DND-41 (cell line): ENCODE results near the gene GM2A.
A peak's percentile ranks its signal among the peaks of the same experiment; 100 is the strongest.
"Not testable (repeated sequence)": the region's sequence is repeated elsewhere in the genome, so short reads cannot be mapped to it uniquely, and the experiment has no call there.

Experiments
- ATAC-seq: fragments of 200-7000 bp; cut with Tn5 transposase; 3 replicates; pipeline ENCODE4 v1.9.1; 2021; ENCODE audit warnings: low read depth; ENCODE audit not compliant: insufficient read depth
- DNase-seq: peaks from one replicate; pipeline ENCODE4 v3.0.0-alpha.2; 2020
- H2AFZ ChIP-seq: 2 replicates; pipeline ENCODE4 v1.6.0; 2012; ENCODE audit warnings: low read depth, low read length
- H3K27ac ChIP-seq: 2 replicates; pipeline ENCODE4 v1.5.1; 2012; ENCODE audit warnings: low read length, inconsistent platforms
- H3K27me3 ChIP-seq: fragments of 200-600 bp; sonication (generic); 2 replicates; pipeline ENCODE4 v1.6.0; 2012; ENCODE audit warnings: low read length, mild to moderate bottlenecking, inconsistent platforms; ENCODE audit not compliant: insufficient read depth, poor library complexity
- H3K36me3 ChIP-seq: 2 replicates; pipeline ENCODE4 v1.5.1; 2012; ENCODE audit warnings: low read length, inconsistent platforms; ENCODE audit not compliant: insufficient read depth
- H3K4me1 ChIP-seq: 2 replicates; pipeline ENCODE4 v1.5.1; 2012; ENCODE audit warnings: mild to moderate bottlenecking, low read length; ENCODE audit not compliant: insufficient read depth
- H3K4me2 ChIP-seq: 2 replicates; pipeline ENCODE4 v1.6.0; 2012; ENCODE audit warnings: mild to moderate bottlenecking, moderate library complexity, low read length, inconsistent platforms; ENCODE audit not compliant: insufficient read depth
- H3K4me3 ChIP-seq, 2 experiments: fragments of 200-600 bp in 1 of 2; shearing (Covaris generic) in 1 of 2; 2 replicates each; pipeline ENCODE4 v1.5.1; 2012 to 2016; ENCODE audit warnings: inconsistent platforms in 2 of 2, low read length in 2 of 2, mild to moderate bottlenecking in 2 of 2, low read depth in 1 of 2, moderate library complexity in 1 of 2
- H3K79me2 ChIP-seq: 2 replicates; pipeline ENCODE4 v1.6.0; 2012; ENCODE audit warnings: low read length, inconsistent platforms; ENCODE audit not compliant: insufficient read depth
- H3K9ac ChIP-seq: 2 replicates; pipeline ENCODE4 v1.6.0; 2012; ENCODE audit warnings: low read depth, mild to moderate bottlenecking, inconsistent platforms, low read length, moderate library complexity
- H3K9me3 ChIP-seq: 2 replicates; pipeline ENCODE4 v1.5.1; 2012; ENCODE audit warnings: low read length, moderate library complexity, mild to moderate bottlenecking, inconsistent platforms; ENCODE audit not compliant: insufficient read depth, severe bottlenecking
- H4K20me1 ChIP-seq: 2 replicates; pipeline ENCODE4 v1.6.0; 2012; ENCODE audit warnings: low read length; ENCODE audit not compliant: insufficient read depth
- EZH2 ChIP-seq: IDR thresholded peaks from 3 replicates; pipeline ENCODE4 v1.6.1; 2012; ENCODE audit warnings: borderline replicate concordance, low read depth, mild to moderate bottlenecking, moderate library complexity, low read length, inconsistent platforms; ENCODE audit not compliant: severe bottlenecking
- TF ChIP-seq, protein P1 (sequence below): IDR thresholded peaks from 2 replicates; pipeline ENCODE4 v1.5.1; 2012; ENCODE audit warnings: borderline replicate concordance, low read length, moderate library complexity, mild to moderate bottlenecking; ENCODE audit not compliant: poor library complexity, severe bottlenecking; ENCODE audit errors: extremely low read depth

The GM2A gene

DNA sequence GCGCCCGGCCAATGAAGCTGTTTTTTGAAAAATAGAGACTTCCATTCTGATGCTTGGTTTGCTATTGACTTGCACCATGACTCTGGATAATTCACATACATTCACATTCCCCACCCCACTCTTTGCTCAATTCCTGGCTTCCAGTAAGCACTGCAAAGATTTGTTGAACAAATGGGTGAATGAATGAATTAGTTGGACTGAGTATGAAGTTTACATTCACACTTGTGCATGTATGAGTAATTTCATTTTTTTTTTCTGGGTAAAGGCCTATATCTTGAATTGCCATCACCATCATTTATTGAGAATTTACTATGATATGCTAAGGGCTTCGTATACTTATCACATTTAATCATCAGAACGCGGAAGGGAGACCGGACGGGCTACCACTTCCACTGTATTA, 15.3 kb upstream of the GM2A start:
- Histone ChIP-seq H3K4me2 (no peak overlapping the region), H4K20me1 (peaks cover 77% of the 10 kb centered on the region), H3K9ac (no peak overlapping the region), H3K4me1 (peaks cover 17% of the 10 kb centered on the region; the same call in 1 of the 2 replicates), H3K27ac (0 out of 2 replicates have a peak overlapping the region, but pooled peaks have one; percentile 3), H3K79me2 (peaks cover 100% of the 10 kb centered on the region), H2AFZ (no peak overlapping the region), H3K4me3 (no peak overlapping the region), H3K27me3 (no peaks in the 10 kb centered on the region), H3K9me3 (no peaks in the 10 kb centered on the region), H3K36me3 (peaks cover 99% of the 10 kb centered on the region)
- DNase-seq (no peak), ATAC-seq (no peak)
- TF ChIP-seq EZH2: no peak
- TF ChIP-seq, protein P1, sequence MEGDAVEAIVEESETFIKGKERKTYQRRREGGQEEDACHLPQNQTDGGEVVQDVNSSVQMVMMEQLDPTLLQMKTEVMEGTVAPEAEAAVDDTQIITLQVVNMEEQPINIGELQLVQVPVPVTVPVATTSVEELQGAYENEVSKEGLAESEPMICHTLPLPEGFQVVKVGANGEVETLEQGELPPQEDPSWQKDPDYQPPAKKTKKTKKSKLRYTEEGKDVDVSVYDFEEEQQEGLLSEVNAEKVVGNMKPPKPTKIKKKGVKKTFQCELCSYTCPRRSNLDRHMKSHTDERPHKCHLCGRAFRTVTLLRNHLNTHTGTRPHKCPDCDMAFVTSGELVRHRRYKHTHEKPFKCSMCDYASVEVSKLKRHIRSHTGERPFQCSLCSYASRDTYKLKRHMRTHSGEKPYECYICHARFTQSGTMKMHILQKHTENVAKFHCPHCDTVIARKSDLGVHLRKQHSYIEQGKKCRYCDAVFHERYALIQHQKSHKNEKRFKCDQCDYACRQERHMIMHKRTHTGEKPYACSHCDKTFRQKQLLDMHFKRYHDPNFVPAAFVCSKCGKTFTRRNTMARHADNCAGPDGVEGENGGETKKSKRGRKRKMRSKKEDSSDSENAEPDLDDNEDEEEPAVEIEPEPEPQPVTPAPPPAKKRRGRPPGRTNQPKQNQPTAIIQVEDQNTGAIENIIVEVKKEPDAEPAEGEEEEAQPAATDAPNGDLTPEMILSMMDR: no peak

DNA sequence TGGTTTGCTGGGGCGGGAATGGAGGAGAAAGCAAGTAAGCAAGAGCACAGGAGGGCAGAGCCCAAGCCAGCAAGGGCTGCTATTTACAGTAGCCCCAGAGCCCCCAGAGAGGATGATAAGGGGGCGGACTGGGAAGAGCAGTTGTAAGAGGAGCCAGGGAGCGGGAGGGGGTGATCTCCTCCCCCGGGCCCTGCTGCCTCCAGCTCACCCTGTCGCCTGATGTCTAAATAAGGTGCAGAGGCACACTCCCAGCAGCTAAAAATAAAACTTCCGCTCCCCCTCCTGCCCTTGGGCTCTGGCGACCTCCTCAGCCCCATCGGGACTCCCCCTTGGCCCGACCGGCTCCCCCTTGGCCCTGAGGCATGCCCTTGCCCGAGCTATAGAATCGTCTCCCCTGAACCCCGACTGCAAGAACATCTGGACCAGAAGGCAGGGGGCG, 14.7 kb upstream of the GM2A start:
- peak overlapping the region; percentile 25 for H3K27ac ChIP-seq
- no peak overlapping the region for H3K4me3 ChIP-seq
- peaks cover 76% of the 10 kb centered on the region for H4K20me1 ChIP-seq
- H3K4me1 ChIP-seq: peaks cover 13% of the 10 kb centered on the region; the same call in 1 of the 2 replicates
- peaks cover 99% of the 10 kb centered on the region for H3K36me3 ChIP-seq
- no peak for ATAC-seq
- no peak for DNase-seq
- H3K9me3 ChIP-seq: no peaks in the 10 kb centered on the region
- H3K4me2 ChIP-seq: no peak overlapping the region
- H3K9ac ChIP-seq: no peak overlapping the region
- no peak overlapping the region for H2AFZ ChIP-seq
- no peaks in the 10 kb centered on the region for H3K27me3 ChIP-seq
- peaks cover 100% of the 10 kb centered on the region for H3K79me2 ChIP-seq
- TF ChIP-seq, protein P1: no peak
- TF ChIP-seq EZH2: no peak

DNA sequence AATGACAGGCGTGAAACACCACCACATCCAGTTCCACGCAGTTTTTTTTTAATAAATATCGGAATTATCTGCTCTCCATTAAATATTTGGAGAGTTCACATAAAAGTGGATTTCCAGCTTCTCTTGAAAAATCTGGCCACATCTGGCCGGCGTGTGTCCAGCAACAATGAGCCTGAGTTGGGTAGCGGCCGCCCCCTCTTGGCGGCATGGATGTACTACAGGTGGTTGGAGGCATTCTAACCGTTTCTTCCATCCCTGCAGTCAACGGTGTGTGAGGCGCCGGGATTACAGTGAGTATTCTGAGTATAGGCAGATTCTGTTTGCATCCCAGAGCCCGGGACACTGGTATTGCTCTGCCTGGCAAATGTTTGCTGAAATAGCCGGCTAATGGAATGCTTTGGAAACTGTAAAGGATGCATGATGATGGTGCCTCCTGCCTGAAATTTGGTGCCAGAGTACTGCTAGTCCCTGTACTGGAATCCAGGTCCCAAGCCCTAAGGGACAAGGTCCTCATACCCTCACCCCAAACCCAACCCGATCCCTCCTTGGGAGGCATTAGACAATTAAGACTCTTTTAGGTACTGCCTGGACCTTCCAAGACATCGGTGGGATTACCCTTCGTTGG, 13.6 kb upstream of the GM2A start:
- Histone ChIP-seq H3K27ac (0 out of 2 replicates have a peak overlapping the region, but pooled peaks have one; percentile 23), H3K4me2 (no peak overlapping the region), H3K9ac (no peak overlapping the region), H3K27me3 (no peaks in the 10 kb centered on the region), H3K4me1 (peaks cover 16% of the 10 kb centered on the region; the same call in 1 of the 2 replicates), H3K36me3 (peaks cover 99% of the 10 kb centered on the region), H3K4me3 (no peak overlapping the region), H4K20me1 (peaks cover 77% of the 10 kb centered on the region), H3K9me3 (no peaks in the 10 kb centered on the region), H2AFZ (no peak overlapping the region), H3K79me2 (peaks cover 100% of the 10 kb centered on the region)
- TF ChIP-seq, protein P1: peak; percentile 71
- no peak for TF ChIP-seq EZH2
- ATAC-seq: peak; percentile 71
- no peak for DNase-seq

DNA sequence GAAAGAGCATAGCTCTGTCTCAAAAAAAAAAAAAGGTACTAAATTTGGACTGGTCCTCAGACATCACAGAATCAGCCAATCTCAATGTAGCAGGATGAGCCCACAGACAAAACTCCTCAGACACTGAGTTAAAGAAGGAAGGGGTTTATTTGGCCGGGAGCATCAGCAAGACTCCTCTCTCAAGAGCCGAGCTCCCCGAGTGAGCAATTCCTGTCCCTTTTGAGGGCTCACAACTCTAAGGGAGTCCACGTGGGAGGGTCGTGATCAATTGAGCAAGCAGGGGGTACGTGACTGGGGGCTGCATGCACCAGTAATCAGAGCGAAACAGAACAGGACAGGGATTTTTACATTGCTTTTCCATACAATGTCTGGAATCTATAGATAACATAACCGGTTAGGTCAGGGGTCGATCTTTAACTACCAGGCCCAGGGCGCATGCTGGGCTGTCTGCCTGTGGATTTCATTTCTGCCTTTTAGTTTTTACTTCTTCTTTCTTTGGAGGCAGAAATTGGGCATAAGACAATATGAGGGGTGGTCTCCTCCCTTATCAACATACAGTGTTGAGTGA, 12.6 kb upstream of the GM2A start:
- peaks cover 100% of the 10 kb centered on the region for H3K79me2 ChIP-seq
- not testable (repeated sequence) for H3K9ac ChIP-seq, H3K4me2 ChIP-seq, H3K9me3 ChIP-seq, H3K27ac ChIP-seq, ATAC-seq, H2AFZ ChIP-seq, H3K4me3 ChIP-seq, H3K27me3 ChIP-seq, DNase-seq
- peaks cover 97% of the 10 kb centered on the region for H3K36me3 ChIP-seq
- H4K20me1 ChIP-seq: peaks cover 75% of the 10 kb centered on the region
- H3K4me1 ChIP-seq: peaks cover 13% of the 10 kb centered on the region; the same call in 1 of the 2 replicates
